Fibroblast of mammary gland (primary cell): ENCODE data around the gene CLDN7.

ENCODE experiments used
- DNase-seq: peaks from one replicate; pipeline ENCODE4 v3.0.0-alpha.2; 2010; ENCODE audit warnings: low read depth
- H3K4me3 ChIP-seq: 2 replicates; pipeline ENCODE4 v1.5.1; 2011; ENCODE audit warnings: low read depth, mild to moderate bottlenecking, low read length, moderate library complexity; ENCODE audit not compliant: control insufficient read depth
- CTCF ChIP-seq: conservative IDR thresholded peaks from 2 replicates; pipeline ENCODE4 v1.5.1; 2011; ENCODE audit warnings: low read depth, low read length, inconsistent platforms; ENCODE audit not compliant: control insufficient read depth, insufficient read depth

Gene CLDN7

GRCh38 chr17:7262935-7263800 is 890 bp upstream of the CLDN7 start:
- DNase-seq: no peak
- no peak overlapping the region for H3K4me3 ChIP-seq

GRCh38 chr17:7261379-7262191 is 693 bp downstream of the CLDN7 start:
- DNase-seq: no peak
- peak overlapping the region; percentile 32 for H3K4me3 ChIP-seq
- no peak for TF ChIP-seq CTCF

More at GRCh38 chr17:7262935-7263800, 890 bp upstream of the CLDN7 start:
- TF ChIP-seq CTCF: no peak

- H3K4me3 ChIP-seq: peak overlapping the region; percentile 32
- TF ChIP-seq CTCF: no peak
- no peak for DNase-seq
Observed at GRCh38 chr17:7260651-7261378, 1.5 kb downstream of the CLDN7 start.

- no peak for TF ChIP-seq CTCF
- no peak overlapping the region for H3K4me3 ChIP-seq
- DNase-seq: no peak
Observed at GRCh38 chr17:7260151-7260550, 2.1 kb downstream of the CLDN7 start.

GRCh38 chr17:7259555-7259889 is 2.8 kb downstream of the CLDN7 start:
- no peak for DNase-seq
- no peak for TF ChIP-seq CTCF
- no peak overlapping the region for H3K4me3 ChIP-seq

GRCh38 chr17:7258731-7259554 is 3.3 kb downstream of the CLDN7 start:
- DNase-seq: peak; percentile 88
- H3K4me3 ChIP-seq: no peak overlapping the region
- no peak for TF ChIP-seq CTCF
